GM23248 (cell line): ENCODE measurements around the gene PNKP. TPM values are rescaled to one million over a fixed set of nuclear protein-coding genes. Genes with fewer than 3 reads are reported as not detected.

Source experiments
- DNase-seq: peaks from one replicate; pipeline ENCODE4 v3.0.0-alpha.2; 2015
- H2AFZ ChIP-seq: fragments of 200-600 bp; sonication (generic); 2 replicates; pipeline ENCODE4 v1.6.1; 2016; ENCODE audit warnings: antibody characterized with exemption
- H3F3A ChIP-seq: fragments of 200-600 bp; sonication (generic); 2 replicates; pipeline ENCODE4 v1.6.1; 2016; ENCODE audit warnings: mild to moderate bottlenecking, antibody characterized with exemption, mixed run types; ENCODE audit not compliant: insufficient read depth
- H3K27ac ChIP-seq: fragments of 200-600 bp; sonication (generic); 2 replicates; pipeline ENCODE4 v1.5.1; 2016; ENCODE audit warnings: mild to moderate bottlenecking
- H3K27me3 ChIP-seq: fragments of 200-600 bp; sonication (generic); replicated peaks from 2 replicates; pipeline ENCODE4 v1.6.1; 2016; ENCODE audit warnings: mild to moderate bottlenecking; ENCODE audit not compliant: insufficient read depth
- H3K36me3 ChIP-seq: fragments of 200-600 bp; sonication (generic); 2 replicates; pipeline ENCODE4 v1.6.1; 2016; ENCODE audit warnings: low read depth, mild to moderate bottlenecking
- H3K4me1 ChIP-seq: fragments of 200-600 bp; sonication (generic); 2 replicates; pipeline ENCODE4 v1.6.1; 2016; ENCODE audit warnings: mild to moderate bottlenecking; ENCODE audit not compliant: insufficient read depth
- H3K4me2 ChIP-seq: fragments of 200-600 bp; sonication (generic); one replicate; pipeline ENCODE4 v1.6.1; 2016; ENCODE audit warnings: mild to moderate bottlenecking; ENCODE audit not compliant: unreplicated experiment
- H3K4me3 ChIP-seq: fragments of 200-600 bp; sonication (generic); 2 replicates; pipeline ENCODE4 v1.5.1; 2016; ENCODE audit warnings: mild to moderate bottlenecking
- H3K79me2 ChIP-seq: fragments of 200-600 bp; sonication (generic); 2 replicates; pipeline ENCODE4 v1.6.1; 2016; ENCODE audit warnings: mild to moderate bottlenecking; ENCODE audit not compliant: insufficient read depth
- H3K9ac ChIP-seq: fragments of 200-600 bp; sonication (generic); 2 replicates; pipeline ENCODE4 v1.6.1; 2016; ENCODE audit warnings: mild to moderate bottlenecking
- H3K9me2 ChIP-seq: fragments of 200-600 bp; sonication (generic); 2 replicates; pipeline ENCODE4 v1.6.1; 2016; ENCODE audit warnings: mixed run types, mild to moderate bottlenecking, moderate library complexity; ENCODE audit not compliant: insufficient read depth
- H3K9me3 ChIP-seq: fragments of 200-600 bp; sonication (generic); one replicate; pipeline ENCODE4 v1.6.1; 2017; ENCODE audit warnings: low read depth
- H4K20me1 ChIP-seq: fragments of 200-600 bp; sonication (generic); 2 replicates; pipeline ENCODE4 v1.6.0; 2016; ENCODE audit not compliant: insufficient read depth
- EZH2 ChIP-seq: fragments of 200-600 bp; sonication (generic); IDR thresholded peaks from 2 replicates; pipeline ENCODE4 v1.6.1; 2018; ENCODE audit warnings: antibody characterized with exemption, mild to moderate bottlenecking; ENCODE audit not compliant: insufficient read depth, poor library complexity, severe bottlenecking
- EZH2phosphoT487 ChIP-seq: fragments of 200-600 bp; sonication (generic); IDR thresholded peaks from 2 replicates; pipeline ENCODE4 v1.6.1; 2018; ENCODE audit warnings: antibody characterized with exemption, moderate library complexity, mild to moderate bottlenecking, low read depth; ENCODE audit not compliant: insufficient read depth
- WGBS, 2 experiments: methylation state at CpG; one replicate each; pipeline ENCODE4 v1.1.6; 2015 to 2017; ENCODE audit warnings: low lambda C conversion rate in 2 of 2, low coverage in 1 of 2; ENCODE audit errors: missing lambda C conversion rate in 2 of 2; 5-methylcytosine and 5-hydroxymethylcytosine counted together
- in situ Hi-C: fragments of 300-500 bp; cut with MboI; formaldehyde crosslinking; loops from 2 replicates; pipeline ENCODE4 v1.15.0; 2020
- polyA plus RNA-seq: library from polyadenylated mRNA; unstranded; fragments of >200 nt; fragmentation: Nextera tagmentation; extraction: Ambion mirVana; gene quantifications from 2 replicates; pipeline ENCODE4 v1.2.1, GENCODE V29; 2016
- total RNA-seq: library from RNA; depleted of rRNA; stranded (reverse); fragments of >200 nt; shearing (Covaris generic); gene quantifications from 2 replicates; pipeline ENCODE4 v1.2.3, GENCODE V29; 2014

PNKP gene
- total and polyA plus RNA-seq, 2 experiments from 2014 or later: 31.5 to 42.2 TPM

GRCh38 chr19:49864890-49865289 lies 2.5 kb downstream of the PNKP start:
- WGBS, 2 experiments: 83 to 85% methylated on average over 13 of the region's 13 CpGs
- Histone ChIP-seq H3K27me3 (no peaks in the 10 kb centered on the region), H3K4me3 (no peak overlapping the region), H3K79me2 (peaks cover 32% of the 10 kb centered on the region), H3K9ac (no peak overlapping the region), H3F3A (peaks cover 18% of the 10 kb centered on the region), H3K4me2 (peak overlapping the region; percentile 98), H4K20me1 (no peaks in the 10 kb centered on the region), H3K9me3 (no peaks in the 10 kb centered on the region), H3K27ac (no peak overlapping the region), H3K4me1 (peaks cover 14% of the 10 kb centered on the region; the same call in 1 of the 2 replicates), H3K9me2 (no peaks in the 10 kb centered on the region), H2AFZ (no peak overlapping the region), H3K36me3 (peaks cover 9% of the 10 kb centered on the region; the same call in 1 of the 2 replicates)
- no peak for DNase-seq
- TF ChIP-seq EZH2 (no peak), EZH2phosphoT487 (no peak)
- in situ Hi-C loops: no loop called here

- peaks cover 32% of the 10 kb centered on the region for H3K79me2 ChIP-seq
- H3K27me3 ChIP-seq: no peaks in the 10 kb centered on the region
- TF ChIP-seq EZH2 (no peak), EZH2phosphoT487 (no peak)
- no peak overlapping the region for H3K27ac ChIP-seq
- H2AFZ ChIP-seq: no peak overlapping the region
- H3K4me3 ChIP-seq: no peak overlapping the region
- H3F3A ChIP-seq: peaks cover 21% of the 10 kb centered on the region
- H3K9me2 ChIP-seq: no peaks in the 10 kb centered on the region
- H3K36me3 ChIP-seq: peaks cover 9% of the 10 kb centered on the region; the same call in 1 of the 2 replicates
- no peaks in the 10 kb centered on the region for H4K20me1 ChIP-seq
- peaks cover 14% of the 10 kb centered on the region for H3K4me1 ChIP-seq
- in situ Hi-C loops: no loop called here
- H3K9ac ChIP-seq: no peak overlapping the region
- H3K4me2 ChIP-seq: no peak overlapping the region
- no peak for DNase-seq
- 88 to 92% methylated on average over 17 of the region's 17 CpGs for WGBS, 2 experiments
- H3K9me3 ChIP-seq: no peaks in the 10 kb centered on the region
These were observed 3.4 kb downstream of the PNKP start for GRCh38 chr19:49863935-49864320.

GRCh38 chr19:49863254-49863934 lies 4.0 kb downstream of the PNKP start:
- in situ Hi-C loops: no loop called here
- Histone ChIP-seq H4K20me1 (no peaks in the 10 kb centered on the region), H3K27me3 (no peaks in the 10 kb centered on the region), H3K4me3 (no peak overlapping the region), H3K79me2 (peaks cover 32% of the 10 kb centered on the region), H3K9me2 (no peaks in the 10 kb centered on the region), H3K9me3 (no peaks in the 10 kb centered on the region), H3K4me1 (peaks cover 14% of the 10 kb centered on the region), H3F3A (peaks cover 23% of the 10 kb centered on the region), H3K36me3 (peaks cover 9% of the 10 kb centered on the region; the same call in 1 of the 2 replicates), H3K9ac (no peak overlapping the region), H3K4me2 (no peak overlapping the region), H3K27ac (no peak overlapping the region), H2AFZ (no peak overlapping the region)
- no peak for DNase-seq
- no peak for TF ChIP-seq EZH2
- TF ChIP-seq EZH2phosphoT487: no peak
- 90% methylated on average over 24 of the region's 24 CpGs for WGBS, 2 experiments

- no peaks in the 10 kb centered on the region for H4K20me1 ChIP-seq
- H3K9me2 ChIP-seq: no peaks in the 10 kb centered on the region
- H2AFZ ChIP-seq: no peak overlapping the region
- peaks cover 17% of the 10 kb centered on the region for H3F3A ChIP-seq
- no peak overlapping the region for H3K27ac ChIP-seq
- H3K4me1 ChIP-seq: peaks cover 14% of the 10 kb centered on the region
- H3K9ac ChIP-seq: no peak overlapping the region
- H3K9me3 ChIP-seq: no peaks in the 10 kb centered on the region
- no peaks in the 10 kb centered on the region for H3K27me3 ChIP-seq
- 84 to 96% methylated on average over 20 to 48 of the region's 49 CpGs for WGBS, 2 experiments
- TF ChIP-seq EZH2phosphoT487: no peak
- no peak for TF ChIP-seq EZH2
- in situ Hi-C loops: no loop called here
- H3K4me2 ChIP-seq: no peak overlapping the region
- no peak overlapping the region for H3K4me3 ChIP-seq
- DNase-seq: no peak
- H3K36me3 ChIP-seq: peaks cover 9% of the 10 kb centered on the region; the same call in 1 of the 2 replicates
- peaks cover 32% of the 10 kb centered on the region for H3K79me2 ChIP-seq
These were observed 4.8 kb downstream of the PNKP start for GRCh38 chr19:49862391-49863253.
